ENCODE results near the gene ANKRD23. TPM values are rescaled to one million over a fixed set of nuclear protein-coding genes. Genes with fewer than 3 reads are reported as not detected.

ANKRD23 gene
- total and polyA plus RNA-seq, 2 of the 13 experiments (the other 11 are each of a cell fraction or from before 2014, with no cell fraction given), result 1.5 to 1.6 TPM

DNA sequence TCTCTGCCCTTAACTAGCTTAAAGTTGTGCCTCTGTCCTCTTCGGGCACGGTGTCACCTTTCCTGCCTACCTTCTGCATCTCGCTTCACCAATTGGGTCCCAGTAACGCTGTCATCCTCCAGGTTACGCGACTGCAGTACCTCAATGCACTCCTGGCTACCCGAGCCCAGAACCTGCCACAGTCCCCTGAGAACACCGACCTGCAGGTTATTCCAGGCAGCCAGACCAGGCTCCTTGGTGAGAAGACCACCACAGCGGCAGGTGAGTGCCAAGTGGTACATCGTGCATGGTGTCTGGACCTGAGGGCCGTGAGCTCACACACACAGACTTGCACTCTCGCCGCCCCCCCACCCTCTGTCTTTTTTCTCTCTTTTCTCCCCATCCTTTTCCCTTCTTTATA lies 14.9 kb downstream of the ANKRD23 start:
- no peak overlapping the region for H3K27ac ChIP-seq (ENCODE audit: extremely low read length, insufficient read depth, low read length)
- ChIA-PET POLR2A (interaction anchor here (2.0 kb wide), 1 partner anchor 10 kb away, joined by 5 read pairs; no protein-coding TSS in a partner anchor), CTCF (ENCODE audit: low intra/inter-chr PET ratio, low total read pairs) (no interaction called here)
- FAIRE-seq (no peak), ATAC-seq (no peak), DNase-seq (ENCODE audit: low spot score) (no peak)
- no peak overlapping the region for H2AFZ ChIP-seq (ENCODE audit: low read length)
- no peaks in the 10 kb centered on the region for H3K27me3 ChIP-seq (ENCODE audit: control insufficient read depth in 1 of 2, insufficient read depth in 2 of 2, low read length in 2 of 2)
- H4K20me1 ChIP-seq (ENCODE audit: insufficient read depth, low read length), result peaks cover 28% of the 10 kb centered on the region
- in situ Hi-C loops (cut with HindIII; ENCODE audit: extremely low pct_ligation_motif_present, low pct_unique_long_range_greater_than_20kb) (no loop called here), intact Hi-C loops (cut with micrococcal nuclease; ENCODE audit: unreplicated experiment) (no loop called here)
- H3K9me3 ChIP-seq (ENCODE audit: low read length), result no peaks in the 10 kb centered on the region
- H3K79me2 ChIP-seq (ENCODE audit: insufficient read depth, low read length), result peaks cover 19% of the 10 kb centered on the region
- TF ChIP-seq POLR2A (IDR thresholded peaks at IDR 0.05; ENCODE audit: insufficient read depth in 1 of 2, low read depth in 2 of 2, low read length in 2 of 2), result peak in 1 of 2 experiments; percentile 29; a peak in 1 of 4 replicates
- no peak for TF ChIP-seq AGO1 (IDR thresholded peaks at IDR 0.05; ENCODE audit: low read depth, low read length, poor library complexity, severe bottlenecking)
- peak; percentile 17 for TF ChIP-seq RBM22 (optimal IDR thresholded peaks at IDR 0.05; ENCODE audit: low read length)
- no peak overlapping the region for H3K4me3 ChIP-seq (replicated peaks in 1 of 3; ENCODE audit: insufficient read depth in 1 of 3, low read depth in 2 of 3, low read length in 3 of 3)
- H3K36me3 ChIP-seq (replicated peaks in 1 of 2; ENCODE audit: control insufficient read depth in 1 of 2, insufficient read depth in 2 of 2, low read length in 2 of 2), result peaks cover 62 to 91% of the 10 kb centered on the region in 2 experiments
- H3K4me1 ChIP-seq (ENCODE audit: insufficient read depth, low read length), result peaks cover 9% of the 10 kb centered on the region
- no TSS peak for BruUV-seq (replicated peaks)
- H3K4me2 ChIP-seq (ENCODE audit: low read depth, low read length), result no peak overlapping the region
- no peak overlapping the region for H3K9ac ChIP-seq (ENCODE audit: insufficient read depth, low read depth, low read length)
- WGBS (ENCODE audit: low lambda C conversion rate), result 96% methylated on average over 13 of the region's 13 CpGs

DNA sequence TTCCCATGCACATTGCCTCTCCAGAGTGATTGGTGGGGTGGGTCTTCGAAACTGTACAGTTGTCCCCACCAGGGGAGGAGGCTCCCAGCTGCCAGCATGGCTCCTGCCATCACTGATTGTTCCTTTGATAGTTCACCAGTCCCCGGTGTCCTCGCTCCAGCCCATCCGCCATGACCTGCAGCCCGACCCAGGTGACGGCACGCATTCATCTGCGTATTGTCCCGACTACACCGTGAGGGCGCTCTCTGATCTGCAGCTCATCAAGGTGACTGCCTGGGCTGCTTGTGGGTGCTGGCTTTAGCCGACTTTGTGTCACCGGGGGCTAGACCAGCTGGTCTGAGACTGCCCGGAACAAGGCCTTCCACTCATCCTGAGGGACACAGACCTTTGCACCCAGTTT lies 15.4 kb downstream of the ANKRD23 start:
- Histone ChIP-seq H4K20me1 (ENCODE audit: insufficient read depth, low read length) (peaks cover 32% of the 10 kb centered on the region), H3K36me3 (replicated peaks in 1 of 2; ENCODE audit: control insufficient read depth in 1 of 2, insufficient read depth in 2 of 2, low read length in 2 of 2) (peaks cover 64 to 92% of the 10 kb centered on the region in 2 experiments), H3K4me1 (ENCODE audit: insufficient read depth, low read length) (peaks cover 13% of the 10 kb centered on the region), H3K4me2 (ENCODE audit: low read depth, low read length) (no peak overlapping the region), H3K9ac (ENCODE audit: insufficient read depth, low read depth, low read length) (no peak overlapping the region), H3K4me3 (replicated peaks in 1 of 3; ENCODE audit: insufficient read depth in 1 of 3, low read depth in 2 of 3, low read length in 3 of 3) (no peak overlapping the region), H3K27ac (ENCODE audit: extremely low read length, insufficient read depth, low read length) (no peak overlapping the region), H3K9me3 (ENCODE audit: low read length) (no peaks in the 10 kb centered on the region), H3K27me3 (ENCODE audit: control insufficient read depth in 1 of 2, insufficient read depth in 2 of 2, low read length in 2 of 2) (no peaks in the 10 kb centered on the region), H2AFZ (ENCODE audit: low read length) (no peak overlapping the region), H3K79me2 (ENCODE audit: insufficient read depth, low read length) (peaks cover 23% of the 10 kb centered on the region)
- ChIA-PET CTCF (ENCODE audit: low intra/inter-chr PET ratio, low total read pairs) (no interaction called here), POLR2A (interaction anchor here (2.0 kb wide), 1 partner anchor 9 kb away, joined by 5 read pairs; no protein-coding TSS in a partner anchor)
- FAIRE-seq, result no peak
- no TSS peak for BruUV-seq (replicated peaks)
- 96% methylated on average over 14 of the region's 14 CpGs for WGBS (ENCODE audit: low lambda C conversion rate)
- in situ Hi-C loops (cut with HindIII; ENCODE audit: extremely low pct_ligation_motif_present, low pct_unique_long_range_greater_than_20kb), result no loop called here
- intact Hi-C loops (cut with micrococcal nuclease; ENCODE audit: unreplicated experiment), result no loop called here
- no peak for DNase-seq (ENCODE audit: low spot score)
- ATAC-seq, result no peak
- TF ChIP-seq RFXANK (CRISPR knock-in tag; IDR thresholded peaks at IDR 0.05), result no peak
- TF ChIP-seq, protein P1, sequence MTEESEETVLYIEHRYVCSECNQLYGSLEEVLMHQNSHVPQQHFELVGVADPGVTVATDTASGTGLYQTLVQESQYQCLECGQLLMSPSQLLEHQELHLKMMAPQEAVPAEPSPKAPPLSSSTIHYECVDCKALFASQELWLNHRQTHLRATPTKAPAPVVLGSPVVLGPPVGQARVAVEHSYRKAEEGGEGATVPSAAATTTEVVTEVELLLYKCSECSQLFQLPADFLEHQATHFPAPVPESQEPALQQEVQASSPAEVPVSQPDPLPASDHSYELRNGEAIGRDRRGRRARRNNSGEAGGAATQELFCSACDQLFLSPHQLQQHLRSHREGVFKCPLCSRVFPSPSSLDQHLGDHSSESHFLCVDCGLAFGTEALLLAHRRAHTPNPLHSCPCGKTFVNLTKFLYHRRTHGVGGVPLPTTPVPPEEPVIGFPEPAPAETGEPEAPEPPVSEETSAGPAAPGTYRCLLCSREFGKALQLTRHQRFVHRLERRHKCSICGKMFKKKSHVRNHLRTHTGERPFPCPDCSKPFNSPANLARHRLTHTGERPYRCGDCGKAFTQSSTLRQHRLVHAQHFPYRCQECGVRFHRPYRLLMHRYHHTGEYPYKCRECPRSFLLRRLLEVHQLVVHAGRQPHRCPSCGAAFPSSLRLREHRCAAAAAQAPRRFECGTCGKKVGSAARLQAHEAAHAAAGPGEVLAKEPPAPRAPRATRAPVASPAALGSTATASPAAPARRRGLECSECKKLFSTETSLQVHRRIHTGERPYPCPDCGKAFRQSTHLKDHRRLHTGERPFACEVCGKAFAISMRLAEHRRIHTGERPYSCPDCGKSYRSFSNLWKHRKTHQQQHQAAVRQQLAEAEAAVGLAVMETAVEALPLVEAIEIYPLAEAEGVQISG (CRISPR knock-in tag; IDR thresholded peaks at IDR 0.05), result 0 out of 2 replicates have a peak, but pooled peaks have one; percentile 5
- TF ChIP-seq ZNF230 (CRISPR knock-in tag; IDR thresholded peaks at IDR 0.05), result no peak
- TF ChIP-seq, protein P2, sequence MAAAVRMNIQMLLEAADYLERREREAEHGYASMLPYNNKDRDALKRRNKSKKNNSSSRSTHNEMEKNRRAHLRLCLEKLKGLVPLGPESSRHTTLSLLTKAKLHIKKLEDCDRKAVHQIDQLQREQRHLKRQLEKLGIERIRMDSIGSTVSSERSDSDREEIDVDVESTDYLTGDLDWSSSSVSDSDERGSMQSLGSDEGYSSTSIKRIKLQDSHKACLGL (CRISPR knock-in tag; IDR thresholded peaks at IDR 0.05), result 0 out of 2 replicates have a peak, but pooled peaks have one; percentile 28
- peak; percentile 85 for TF ChIP-seq AGO2 (optimal IDR thresholded peaks at IDR 0.05; ENCODE audit: low read depth, low read length)

All from HepG2 (cell line).